ENCODE results near the gene ME3.

The ME3 gene

GRCh38 chr11:86676533-86677154 lies 4.2 kb upstream of the ME3 start:
- TF ChIP-seq REST (IDR thresholded peaks at IDR 0.05; ENCODE audit: insufficient read depth in 1 of 2, low read depth in 2 of 2, low read length in 2 of 2) (no peak), SIN3A (IDR thresholded peaks at IDR 0.05; ENCODE audit: borderline replicate concordance, insufficient read depth, low read length) (no peak), TAF1 (IDR thresholded peaks at IDR 0.05; ENCODE audit: borderline replicate concordance, insufficient read depth, low read length) (no peak), FOXP2 (optimal IDR thresholded peaks at IDR 0.05; ENCODE audit: borderline replicate concordance, extremely low read depth, extremely low read length, insufficient read depth) (no peak), POLR2AphosphoS5 (IDR thresholded peaks at IDR 0.05; ENCODE audit: low read depth, low read length) (no peak)

- TF ChIP-seq POLR2AphosphoS5 (IDR thresholded peaks at IDR 0.05; ENCODE audit: low read depth, low read length) (no peak), REST (IDR thresholded peaks at IDR 0.05; ENCODE audit: insufficient read depth in 1 of 2, low read depth in 2 of 2, low read length in 2 of 2) (no peak), FOXP2 (optimal IDR thresholded peaks at IDR 0.05; ENCODE audit: borderline replicate concordance, extremely low read depth, extremely low read length, insufficient read depth) (no peak), SIN3A (IDR thresholded peaks at IDR 0.05; ENCODE audit: borderline replicate concordance, insufficient read depth, low read length) (no peak), TAF1 (IDR thresholded peaks at IDR 0.05; ENCODE audit: borderline replicate concordance, insufficient read depth, low read length) (no peak)
Measured at GRCh38 chr11:86676010-86676409, 3.6 kb upstream of the ME3 start.

- TF ChIP-seq TAF1 (IDR thresholded peaks at IDR 0.05; ENCODE audit: borderline replicate concordance, insufficient read depth, low read length) = no peak
- no peak for TF ChIP-seq FOXP2 (optimal IDR thresholded peaks at IDR 0.05; ENCODE audit: borderline replicate concordance, extremely low read depth, extremely low read length, insufficient read depth)
- TF ChIP-seq POLR2AphosphoS5 (IDR thresholded peaks at IDR 0.05; ENCODE audit: low read depth, low read length) = no peak
- no peak for TF ChIP-seq REST (IDR thresholded peaks at IDR 0.05; ENCODE audit: insufficient read depth in 1 of 2, low read depth in 2 of 2, low read length in 2 of 2)
- TF ChIP-seq SIN3A (IDR thresholded peaks at IDR 0.05; ENCODE audit: borderline replicate concordance, insufficient read depth, low read length) = no peak
Measured at GRCh38 chr11:86675017-86675416, 2.6 kb upstream of the ME3 start.

- TF ChIP-seq FOXP2 (optimal IDR thresholded peaks at IDR 0.05; ENCODE audit: borderline replicate concordance, extremely low read depth, extremely low read length, insufficient read depth) (no peak), SIN3A (IDR thresholded peaks at IDR 0.05; ENCODE audit: borderline replicate concordance, insufficient read depth, low read length) (no peak)
Measured at GRCh38 chr11:86673872-86674750, 1.7 kb upstream of the ME3 start.

GRCh38 chr11:86673055-86673843 lies 833 bp upstream of the ME3 start:
- TF ChIP-seq REST (IDR thresholded peaks at IDR 0.05; ENCODE audit: insufficient read depth in 1 of 2, low read depth in 2 of 2, low read length in 2 of 2) (no peak), SIN3A (IDR thresholded peaks at IDR 0.05; ENCODE audit: borderline replicate concordance, insufficient read depth, low read length) (no peak), TAF1 (IDR thresholded peaks at IDR 0.05; ENCODE audit: borderline replicate concordance, insufficient read depth, low read length) (no peak), POLR2AphosphoS5 (IDR thresholded peaks at IDR 0.05; ENCODE audit: low read depth, low read length) (no peak), FOXP2 (optimal IDR thresholded peaks at IDR 0.05; ENCODE audit: borderline replicate concordance, extremely low read depth, extremely low read length, insufficient read depth) (no peak)

Data from PFSK-1 (cell line).